GM12875 (cell line): ENCODE measurements around the gene RELCH.

Source experiments
- H3K4me3 ChIP-seq: one replicate; pipeline ENCODE4 v1.5.1; 2011; ENCODE audit warnings: low read depth, low read length, control low read depth
- TF ChIP-seq, protein P1 (sequence below): IDR thresholded peaks from 2 replicates; pipeline ENCODE4 v1.5.1; 2011; ENCODE audit warnings: low read depth, mild to moderate bottlenecking, control low read depth, inconsistent platforms, low read length, moderate library complexity, borderline replicate concordance; ENCODE audit not compliant: insufficient read depth

Gene RELCH

DNA sequence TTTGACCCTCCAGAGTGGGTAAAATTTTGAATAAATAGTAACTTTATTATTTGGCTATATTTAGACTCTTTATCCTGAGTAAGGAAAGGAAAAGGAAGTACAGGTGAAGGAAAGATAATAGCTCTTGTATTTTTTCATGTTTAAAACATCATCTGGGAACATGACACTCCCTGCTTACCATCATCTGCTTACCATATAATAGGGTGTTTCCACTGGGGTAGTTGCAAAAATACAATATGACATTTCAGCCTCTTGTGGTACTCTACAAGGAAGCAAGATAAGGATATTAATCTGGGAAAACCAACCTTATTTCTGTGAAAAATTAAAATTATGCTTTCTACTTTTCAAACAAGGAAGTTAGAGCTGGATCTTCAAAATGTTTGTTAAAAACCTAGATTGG lies 9.9 kb downstream of the RELCH start:
- TF ChIP-seq, protein P1, sequence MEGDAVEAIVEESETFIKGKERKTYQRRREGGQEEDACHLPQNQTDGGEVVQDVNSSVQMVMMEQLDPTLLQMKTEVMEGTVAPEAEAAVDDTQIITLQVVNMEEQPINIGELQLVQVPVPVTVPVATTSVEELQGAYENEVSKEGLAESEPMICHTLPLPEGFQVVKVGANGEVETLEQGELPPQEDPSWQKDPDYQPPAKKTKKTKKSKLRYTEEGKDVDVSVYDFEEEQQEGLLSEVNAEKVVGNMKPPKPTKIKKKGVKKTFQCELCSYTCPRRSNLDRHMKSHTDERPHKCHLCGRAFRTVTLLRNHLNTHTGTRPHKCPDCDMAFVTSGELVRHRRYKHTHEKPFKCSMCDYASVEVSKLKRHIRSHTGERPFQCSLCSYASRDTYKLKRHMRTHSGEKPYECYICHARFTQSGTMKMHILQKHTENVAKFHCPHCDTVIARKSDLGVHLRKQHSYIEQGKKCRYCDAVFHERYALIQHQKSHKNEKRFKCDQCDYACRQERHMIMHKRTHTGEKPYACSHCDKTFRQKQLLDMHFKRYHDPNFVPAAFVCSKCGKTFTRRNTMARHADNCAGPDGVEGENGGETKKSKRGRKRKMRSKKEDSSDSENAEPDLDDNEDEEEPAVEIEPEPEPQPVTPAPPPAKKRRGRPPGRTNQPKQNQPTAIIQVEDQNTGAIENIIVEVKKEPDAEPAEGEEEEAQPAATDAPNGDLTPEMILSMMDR = no peak
- no peak overlapping the region for H3K4me3 ChIP-seq

DNA sequence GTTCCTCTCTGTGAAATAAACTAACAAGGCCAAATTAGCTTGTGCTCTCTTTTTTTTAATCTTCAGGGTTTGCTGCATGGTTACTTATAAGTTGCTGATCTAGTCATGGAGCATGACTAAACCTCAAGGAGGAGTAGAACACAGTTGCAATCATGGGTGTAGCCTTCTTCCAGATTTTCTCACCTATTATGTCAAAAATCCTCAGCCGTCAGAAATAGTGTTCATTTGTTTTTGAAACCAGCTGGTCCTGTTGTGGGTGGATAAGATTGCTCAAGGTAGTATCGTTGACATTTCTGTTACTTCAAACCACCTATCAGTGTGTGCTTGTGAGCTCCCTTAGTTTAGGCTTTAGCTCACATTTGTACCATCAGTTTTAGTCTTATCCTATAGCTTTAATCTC lies 11.2 kb downstream of the RELCH start:
- TF ChIP-seq, protein P1 = no peak
- no peak overlapping the region for H3K4me3 ChIP-seq

DNA sequence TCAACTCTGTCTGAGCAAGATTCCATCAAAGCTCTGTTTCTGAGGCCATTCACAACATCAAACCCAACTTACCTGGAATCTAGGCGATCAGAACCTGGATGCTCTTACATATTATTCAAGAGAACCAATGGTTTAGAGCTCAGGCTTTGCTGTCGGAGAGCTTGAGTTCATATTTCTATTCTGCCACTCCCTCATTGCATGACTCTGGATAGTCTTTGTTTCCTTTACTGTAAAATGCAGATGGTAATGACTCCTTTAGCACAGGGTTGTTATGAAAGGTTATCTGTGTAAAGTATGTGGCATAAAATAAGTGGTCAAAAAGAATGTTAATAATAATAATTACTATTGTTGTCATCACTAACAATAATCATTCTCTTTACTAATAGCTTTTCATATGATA lies 12.6 kb downstream of the RELCH start:
- TF ChIP-seq, protein P1 = no peak
- H3K4me3 ChIP-seq = no peak overlapping the region

DNA sequence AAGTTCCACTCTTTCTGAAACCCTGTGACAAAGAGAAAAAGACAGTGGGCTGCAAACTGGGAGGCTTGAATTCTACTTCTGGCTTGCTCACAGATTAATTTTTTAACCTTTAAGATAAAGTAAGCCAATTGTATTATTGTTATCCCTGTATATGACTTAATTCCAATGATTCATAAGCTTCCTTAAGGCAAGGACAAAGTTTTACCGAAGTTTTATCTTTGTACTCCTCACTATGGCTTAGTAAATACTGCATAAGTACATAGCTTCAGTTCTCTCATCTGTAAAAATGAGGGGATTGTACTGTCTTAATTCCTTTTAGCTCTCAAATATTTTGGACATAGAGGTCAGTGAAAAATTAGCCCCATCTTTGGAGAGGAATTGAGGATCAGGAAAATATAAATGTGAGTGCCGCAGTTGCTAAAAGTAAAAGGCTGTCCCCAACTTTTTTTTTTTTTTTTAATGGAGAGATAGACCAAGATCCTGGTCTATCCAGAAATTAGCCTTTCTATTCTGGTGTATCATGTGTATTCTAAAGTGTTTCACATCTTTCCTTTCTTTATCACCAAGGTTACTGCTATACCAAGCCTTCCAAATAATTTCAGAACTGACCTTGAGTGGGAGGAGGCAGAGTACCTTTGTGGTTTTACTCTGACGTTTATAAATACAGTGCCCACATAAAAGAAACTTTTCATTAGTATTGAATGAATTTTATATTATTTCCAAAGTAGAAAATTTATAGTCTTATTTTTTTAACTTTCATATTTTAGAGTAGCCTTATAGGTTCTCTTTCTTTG lies 13.3 kb downstream of the RELCH start:
- TF ChIP-seq, protein P1 = no peak

DNA sequence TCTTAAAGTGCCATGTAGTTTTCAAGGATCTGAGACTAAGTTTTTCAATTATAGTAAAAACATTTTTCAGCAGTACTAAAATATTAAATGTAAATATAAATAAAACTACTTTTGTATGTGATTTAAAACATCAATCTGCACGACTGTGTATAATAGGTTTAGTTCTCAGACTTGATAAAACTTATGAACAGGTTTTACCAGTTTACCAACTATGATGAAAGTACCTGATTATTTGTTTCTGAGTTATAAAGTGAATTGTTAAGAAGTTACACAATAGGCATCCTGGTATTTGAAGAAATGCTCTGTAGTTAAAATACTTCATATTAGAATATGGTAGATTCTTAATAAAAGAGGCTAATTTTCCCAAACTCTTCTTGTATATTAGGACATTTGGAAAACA lies 14.8 kb downstream of the RELCH start:
- no peak overlapping the region for H3K4me3 ChIP-seq
- TF ChIP-seq, protein P1 = no peak

More for the DNA sequence above, 13.3 kb downstream of the RELCH start:
- H3K4me3 ChIP-seq = no peak overlapping the region

DNA sequence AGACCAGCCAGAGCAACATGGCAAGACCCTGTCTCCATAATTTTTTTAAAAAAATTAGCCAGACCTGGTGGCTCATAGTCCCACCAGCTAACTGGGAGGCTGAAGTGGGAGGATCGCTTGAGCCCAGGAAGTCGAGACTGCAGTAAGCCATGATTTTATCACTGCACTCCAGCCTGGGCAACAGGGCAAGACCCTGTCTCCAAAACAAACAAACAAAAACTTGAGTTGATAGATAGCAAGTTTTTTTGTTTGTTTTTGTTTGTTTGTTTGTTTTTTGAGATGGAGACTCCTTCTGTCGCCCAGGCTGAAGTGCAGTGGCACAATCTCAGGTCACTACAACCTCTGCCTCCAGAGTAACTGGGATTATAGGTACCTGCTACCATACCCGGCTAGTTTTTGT lies 18.8 kb downstream of the RELCH start:
- TF ChIP-seq, protein P1 = no peak

DNA sequence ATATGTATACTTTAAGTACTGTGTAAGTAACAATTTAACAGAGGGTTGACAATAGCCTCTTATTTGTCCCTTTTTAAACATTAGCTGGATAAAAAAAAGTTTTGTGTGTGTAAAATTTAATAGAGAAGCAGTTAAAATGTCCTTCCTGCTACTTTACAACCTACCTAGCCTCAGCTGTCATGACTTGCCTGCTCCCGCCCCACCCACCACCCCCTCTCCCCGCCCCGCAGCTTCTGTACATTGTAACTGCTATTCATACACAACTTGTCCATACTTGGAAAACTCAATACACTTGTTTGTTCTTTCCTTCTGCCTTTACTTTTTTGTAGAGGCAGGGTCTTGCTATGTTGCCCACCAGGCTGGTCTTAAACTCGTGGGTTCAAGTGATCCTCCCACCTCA lies 19.5 kb downstream of the RELCH start:
- TF ChIP-seq, protein P1 = no peak
- H3K4me3 ChIP-seq = no peak overlapping the region

More for the DNA sequence above, 18.8 kb downstream of the RELCH start:
- H3K4me3 ChIP-seq = no peak overlapping the region
